PC-9 (cell line): ENCODE measurements around the gene RHOB.

Source experiments
- CTCF ChIP-seq: fragments of 200-600 bp; sonication (generic); conservative IDR thresholded peaks from 2 replicates; pipeline ENCODE4 v1.6.1; 2017; ENCODE audit warnings: mixed run types, antibody characterized with exemption, mild to moderate bottlenecking, moderate library complexity
- EZH2 ChIP-seq: fragments of 200-600 bp; sonication (generic); IDR thresholded peaks from 2 replicates; pipeline ENCODE4 v1.8.0; 2017; ENCODE audit warnings: antibody characterized with exemption, low read depth

GRCh38 chr2:20398956-20399567, 47.8 kb upstream of the RHOB start:
- TF ChIP-seq CTCF (no peak), EZH2 (no peak)
